ENCODE measurements around the gene LHFPL5.

Gene LHFPL5

DNA sequence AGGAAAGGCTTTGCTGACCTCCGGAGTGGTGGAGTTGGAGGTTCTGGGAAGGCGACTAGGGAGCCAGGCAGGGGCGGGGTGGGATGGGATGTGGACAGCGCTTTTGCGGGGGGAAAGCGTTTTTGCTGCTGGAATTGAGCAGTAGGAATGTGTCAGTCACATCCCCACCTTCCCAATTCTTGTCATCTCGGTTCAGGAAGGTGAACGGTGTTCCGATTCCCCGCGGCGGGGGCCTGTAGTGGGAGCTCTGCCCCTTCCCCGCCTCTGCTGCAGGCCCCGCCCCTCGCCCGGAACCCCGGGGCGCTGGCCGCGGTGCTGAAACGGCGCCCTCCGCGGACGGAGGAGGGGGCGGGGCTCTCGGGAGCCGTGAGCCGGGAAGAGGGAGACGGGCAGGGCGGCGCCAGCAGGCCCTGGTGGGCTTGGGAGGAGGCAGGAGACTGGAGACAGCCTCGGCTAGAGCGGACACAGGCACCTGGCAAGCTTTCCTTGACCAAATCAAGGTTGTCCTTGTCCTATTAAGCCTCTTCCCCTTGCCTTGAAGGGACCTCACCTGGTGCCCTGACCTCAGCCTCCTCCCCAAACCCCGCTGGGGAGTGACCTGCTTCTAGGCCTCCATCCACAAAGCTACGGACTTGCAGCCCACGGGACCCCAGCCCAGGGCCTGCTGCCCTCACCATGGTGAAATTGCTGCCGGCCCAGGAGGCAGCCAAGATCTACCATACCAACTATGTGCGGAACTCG, at the start of gene LHFPL5:
TSS of gene LHFPL5 (plus strand) at position 357 of the 741 bp plus-strand sequence. CDS start at position 676, 319 bp downstream.
- DNase-seq, result peak; percentile 85

- peak; percentile 80 for DNase-seq
These were observed 47.6 kb upstream of the LHFPL5 start for GRCh38 chr6:35757456-35758123.

DNA sequence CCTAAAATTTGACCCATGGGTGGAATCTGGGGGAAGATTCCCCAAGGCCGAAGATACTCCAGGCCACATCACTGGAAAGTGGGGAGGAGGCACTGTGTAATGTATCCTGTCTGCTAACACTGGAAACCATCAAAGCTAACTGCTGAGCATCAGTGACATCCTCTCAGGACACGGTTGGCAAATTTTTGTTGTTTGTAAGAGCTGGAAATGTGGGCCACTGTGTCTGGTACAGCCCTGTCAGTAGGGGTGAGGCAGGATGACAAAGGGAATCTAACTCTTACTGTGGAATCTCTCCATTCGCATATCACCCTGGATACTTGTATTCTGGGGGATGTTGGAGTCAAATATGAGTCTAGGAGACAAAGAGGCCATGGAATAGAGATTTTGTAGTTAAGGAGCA, 45.7 kb upstream of the LHFPL5 start:
- no peak for DNase-seq

DNA sequence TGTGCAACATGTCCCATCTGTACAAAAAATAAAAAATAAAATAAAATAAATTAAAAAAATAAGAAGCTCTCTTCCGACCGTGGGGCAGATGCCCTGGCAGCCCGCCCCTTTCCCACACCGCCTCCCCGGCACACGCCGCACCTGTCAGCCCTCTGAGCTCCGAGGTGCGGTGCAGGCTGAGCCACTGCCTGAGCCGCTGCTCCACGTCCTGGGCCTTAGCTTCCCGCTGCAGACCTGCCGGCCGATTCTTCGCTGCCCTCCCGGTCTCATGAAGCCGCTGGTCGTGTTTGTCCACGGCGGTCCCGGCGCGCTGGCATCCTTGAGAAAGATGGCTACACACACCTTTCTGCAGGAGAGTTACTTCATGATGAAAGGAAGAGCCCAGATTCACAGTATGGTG, 39.4 kb upstream of the LHFPL5 start:
- no peak for DNase-seq

DNA sequence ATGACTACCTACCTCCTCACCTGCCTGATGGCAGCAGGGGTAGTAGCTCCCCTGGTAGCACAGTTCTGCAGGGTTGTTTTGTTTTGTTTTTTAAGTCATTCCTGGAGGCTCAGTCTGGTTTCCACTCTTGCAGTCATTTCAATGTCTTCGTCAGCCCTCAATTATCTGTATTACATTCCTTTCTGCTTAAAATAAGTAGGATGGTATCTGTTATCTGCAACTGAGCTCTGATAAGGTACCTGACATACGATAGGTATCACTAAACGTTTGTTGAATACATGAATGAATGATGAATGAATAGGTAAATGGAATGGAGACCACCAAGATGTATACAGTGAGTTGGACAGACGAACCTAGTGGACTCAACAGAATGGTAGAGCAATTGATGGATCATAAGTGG, 35.9 kb upstream of the LHFPL5 start:
- no peak for DNase-seq

- no peak for DNase-seq
These were observed 33.9 kb upstream of the LHFPL5 start for GRCh38 chr6:35771343-35771627.

DNA sequence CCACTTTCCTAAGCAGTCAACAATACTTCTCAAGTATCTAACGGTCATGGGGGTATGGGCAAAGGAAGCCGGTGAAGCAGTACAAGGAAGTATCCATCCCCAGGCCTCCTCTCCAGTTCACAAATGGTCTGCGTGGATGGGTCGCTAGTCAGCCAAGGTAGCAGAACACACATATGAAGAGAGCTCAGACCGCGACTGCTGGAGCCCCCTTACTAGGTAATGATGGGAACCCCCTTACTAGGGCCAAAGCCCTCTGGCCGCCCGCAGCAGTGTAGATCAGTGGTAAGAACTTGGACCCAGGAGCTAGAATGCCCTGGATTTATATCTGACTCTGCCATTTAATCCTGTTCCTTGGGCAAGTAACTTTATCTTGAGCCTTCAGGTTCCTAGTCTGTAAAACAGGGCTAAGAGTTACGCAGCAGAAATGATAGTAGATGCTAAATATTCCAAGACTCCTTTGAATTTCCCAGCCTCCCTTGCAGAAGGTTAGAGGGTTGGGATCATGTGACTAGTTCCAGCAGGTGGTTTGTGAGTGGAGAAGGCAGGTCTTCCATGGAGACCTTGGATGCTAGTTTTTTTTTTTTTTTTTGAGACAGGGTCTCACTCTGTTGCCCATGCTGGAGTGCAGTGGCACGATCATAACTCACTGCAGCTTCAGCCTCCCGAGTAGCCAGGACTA, 30.9 kb upstream of the LHFPL5 start:
- DNase-seq, result no peak

DNA sequence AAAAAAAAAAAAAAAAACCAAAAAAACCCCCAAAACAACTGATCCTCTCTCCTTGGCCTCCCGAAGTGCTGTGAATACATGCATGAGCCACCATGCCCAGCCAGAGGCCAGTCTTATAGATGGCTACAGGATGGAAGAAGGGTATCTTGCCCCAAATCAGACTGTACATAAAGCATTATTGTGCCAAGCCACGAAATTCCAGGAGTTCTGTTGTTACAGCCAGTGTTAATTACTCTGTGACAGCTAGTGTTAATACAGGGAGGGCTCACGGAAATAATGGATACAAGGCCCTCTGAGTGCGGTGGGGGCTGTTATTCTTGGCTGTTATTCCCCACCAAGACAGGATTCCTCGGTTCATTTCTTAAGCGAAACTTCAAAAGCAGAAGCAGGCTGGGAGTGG, 30.1 kb upstream of the LHFPL5 start:
- DNase-seq, result no peak

DNA sequence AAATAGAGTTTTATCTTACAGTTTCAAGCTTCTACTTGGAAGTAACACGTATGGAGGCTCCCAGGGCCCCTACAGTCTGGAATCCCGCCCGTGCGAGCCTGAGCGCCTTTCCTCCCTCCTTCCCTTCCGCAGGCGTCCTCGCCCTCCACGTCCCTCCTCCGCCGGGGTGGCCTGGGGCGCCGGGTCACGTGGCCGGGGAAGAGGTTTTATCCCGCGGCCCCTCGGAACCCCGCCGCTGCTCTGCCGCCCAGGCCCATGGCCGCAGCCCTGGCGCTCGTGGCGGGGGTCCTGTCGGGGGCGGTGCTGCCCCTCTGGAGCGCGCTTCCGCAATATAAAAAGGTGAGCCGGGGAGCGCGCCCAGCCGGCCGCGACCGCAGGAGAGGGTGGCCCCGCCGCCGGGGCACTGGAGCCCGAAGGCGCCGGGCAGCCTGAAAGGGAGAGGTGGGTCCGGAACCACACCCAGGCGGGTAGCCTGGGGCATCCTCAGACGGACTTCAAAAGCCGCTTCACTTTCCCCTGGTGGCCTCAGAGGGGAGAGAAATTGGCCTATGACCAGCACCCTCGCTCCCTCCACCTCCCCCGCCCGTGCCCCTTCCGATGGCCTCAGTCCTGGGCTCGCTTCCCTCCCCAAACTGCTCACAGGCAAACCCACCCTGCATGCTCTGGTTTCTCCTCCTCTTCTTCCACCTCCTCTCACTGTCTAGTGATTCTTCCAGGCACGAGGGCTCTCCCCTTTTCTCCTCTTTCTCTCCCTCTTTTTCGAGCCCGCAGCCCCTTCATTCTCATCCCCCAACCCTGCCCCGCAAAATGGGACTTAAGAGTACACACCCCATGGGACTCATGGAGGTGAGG, 28.6 kb upstream of the LHFPL5 start, which contains the start of gene CLPSL2:
TSS of gene CLPSL2 (plus strand) at position 235 of the 852 bp plus-strand sequence. CDS start at position 256, 21 bp downstream.
- DNase-seq, result peak; percentile 76

DNA sequence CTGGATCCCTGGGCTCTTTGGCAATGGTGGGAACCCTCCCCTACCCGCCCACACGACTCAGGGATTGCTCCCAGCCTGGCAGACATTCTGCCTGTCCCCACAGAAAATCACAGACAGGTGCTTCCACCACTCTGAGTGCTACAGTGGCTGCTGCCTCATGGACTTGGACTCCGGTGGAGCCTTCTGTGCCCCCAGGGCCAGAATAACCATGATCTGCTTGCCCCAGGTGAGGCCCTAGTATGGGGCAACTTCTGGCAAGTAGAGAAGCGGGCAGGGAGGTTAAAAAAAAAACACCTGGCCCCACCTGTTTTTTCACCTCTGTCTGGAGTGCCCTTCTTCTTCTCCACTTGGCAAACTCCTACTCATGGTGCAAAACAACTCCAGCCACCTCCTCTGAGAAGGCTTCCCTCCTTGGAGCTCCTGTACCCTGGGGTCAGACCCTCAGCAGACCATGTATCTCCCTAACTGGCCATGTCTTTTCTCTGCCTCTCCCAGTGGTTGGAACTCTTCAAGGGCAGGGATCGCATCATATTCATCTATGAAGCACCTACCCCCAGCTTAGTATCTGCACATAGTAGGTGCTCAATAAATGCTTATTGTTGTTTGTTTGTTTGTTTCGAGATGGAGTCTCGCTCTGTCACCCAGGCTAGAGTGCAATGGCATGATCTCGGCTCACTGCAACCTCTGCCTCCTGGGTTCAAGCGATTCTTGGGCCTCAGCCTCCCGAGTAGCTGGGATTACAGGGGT, 27.6 kb upstream of the LHFPL5 start:
- DNase-seq, result no peak

GRCh38 chr6:35778437-35778836, 26.7 kb upstream of the LHFPL5 start:
- no peak for DNase-seq

GRCh38 chr6:35780719-35781118, 24.4 kb upstream of the LHFPL5 start, which contains the start of gene CLPSL1:
CLPSL1 (plus strand) TSS chr6:35781019; CDS start chr6:35781111, 92 bp downstream.
- DNase-seq, result no peak

- no peak for DNase-seq
These were observed 23.9 kb upstream of the LHFPL5 start for GRCh38 chr6:35781290-35781689.

DNA sequence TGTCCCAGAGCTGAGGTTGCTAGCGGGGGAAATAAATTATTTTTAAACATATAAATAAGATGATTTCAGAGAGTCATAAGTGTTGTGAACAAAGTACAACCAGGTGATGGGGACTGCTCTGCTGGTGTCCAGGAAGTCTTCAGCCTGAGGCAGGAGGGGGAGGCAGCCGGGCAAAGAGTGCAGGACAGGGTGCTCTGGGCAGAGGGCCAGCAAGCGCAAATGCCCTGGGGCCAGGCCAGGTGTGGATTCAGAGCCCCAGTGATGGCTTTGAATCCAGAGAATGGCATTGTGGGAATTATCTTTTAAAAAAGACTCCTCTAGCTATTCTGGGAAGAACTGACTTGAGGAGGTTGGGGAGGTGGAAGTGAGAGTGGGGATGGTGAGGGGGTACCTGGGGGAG, 22.7 kb upstream of the LHFPL5 start:
- DNase-seq, result no peak

DNA sequence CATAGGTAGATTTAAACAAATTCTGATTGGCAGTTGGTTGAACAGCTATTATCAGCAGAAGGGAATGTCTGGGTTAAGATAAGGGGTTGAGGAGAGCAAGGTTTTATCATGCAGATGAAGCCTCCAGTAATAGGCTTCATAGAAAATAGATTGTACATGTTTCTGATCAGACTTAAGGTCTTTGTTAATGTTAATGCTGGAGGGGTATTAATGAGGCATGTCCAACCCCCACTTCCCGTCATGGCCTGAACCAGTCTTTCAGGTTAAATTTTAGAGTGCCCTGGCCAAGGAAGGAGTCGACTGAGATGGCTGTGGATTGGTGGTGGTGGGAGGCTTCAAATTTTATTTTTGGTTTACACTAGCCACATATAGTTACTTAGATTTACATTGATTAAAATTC, 21.0 kb upstream of the LHFPL5 start:
- no peak for DNase-seq

GRCh38 chr6:35786272-35786671, 18.9 kb upstream of the LHFPL5 start:
- no peak for DNase-seq

- no peak for DNase-seq
These were observed 18.3 kb upstream of the LHFPL5 start for GRCh38 chr6:35786810-35787209.

- DNase-seq, result no peak
These were observed 17.6 kb upstream of the LHFPL5 start for GRCh38 chr6:35787266-35788218.

DNA sequence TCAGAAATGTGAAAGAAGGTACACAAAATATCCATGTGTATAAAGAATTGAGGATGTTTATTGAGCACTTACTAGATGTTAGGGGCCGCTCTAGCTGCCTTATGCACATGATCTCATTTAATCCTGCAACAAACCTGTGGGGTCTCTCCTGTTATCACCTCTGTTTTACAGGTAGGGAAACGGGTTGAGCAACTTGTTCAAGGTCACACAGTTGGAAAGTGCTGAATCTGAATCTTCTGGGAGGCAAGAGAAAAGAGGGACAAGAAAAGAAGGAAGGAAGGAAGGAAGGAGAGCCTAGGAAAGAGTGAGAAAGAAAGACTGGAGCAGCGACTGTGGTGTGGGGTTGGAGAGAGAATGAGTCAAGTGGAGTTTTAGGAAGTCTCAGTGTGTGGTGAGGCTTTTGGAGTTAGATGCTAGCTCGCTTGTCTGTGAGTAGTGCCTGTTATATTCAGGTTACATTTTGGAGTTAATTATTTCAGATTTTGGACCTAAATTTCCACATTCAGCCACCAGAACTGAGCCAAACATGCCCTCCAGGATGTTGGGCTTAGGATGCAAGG, 16.6 kb upstream of the LHFPL5 start:
- no peak for DNase-seq

GRCh38 chr6:35790683-35791082, 14.5 kb upstream of the LHFPL5 start:
- DNase-seq, result no peak

Data from islet precursor cell (in vitro differentiated cells).